Tibial nerve (tissue), 4 donors: ENCODE measurements around the gene WDR45B. TPM values are rescaled to one million over a fixed set of nuclear protein-coding genes. Genes with fewer than 3 reads are reported as not detected.

ENCODE experiments used
- DNase-seq, 2 donors: peaks; one replicate each; pipeline ENCODE4 v3.0.0-alpha.2; 2019; ENCODE audit warnings: low spot score in 2 of 2
- H3K27ac ChIP-seq, 4 donors: fragments of 200-600 bp; sonication (generic) in 3 of 4; one replicate each; pipeline ENCODE4 v1.5.1; 2017 to 2019; ENCODE audit warnings: mild to moderate bottlenecking in 1 of 4
- H3K27me3 ChIP-seq, 2 donors: fragments of 200-600 bp; sonication (generic) in 1 of 2; one replicate each; pipeline versions ENCODE4 v1.5.1 to v1.6.0; 2017 to 2019
- H3K36me3 ChIP-seq, 3 donors: fragments of 200-600 bp; sonication (generic); one replicate each; pipeline ENCODE4 v1.5.1; 2018 to 2019
- H3K4me1 ChIP-seq, 4 donors: fragments of 200-600 bp; sonication (generic) in 3 of 4; one replicate each; pipeline ENCODE4 v1.5.1; 2017 to 2019
- H3K4me3 ChIP-seq, 4 donors: fragments of 200-600 bp; sonication (generic) in 3 of 4; one replicate each; pipeline ENCODE4 v1.5.1; 2017 to 2019; ENCODE audit warnings: mild to moderate bottlenecking in 1 of 4, moderate library complexity in 1 of 4
- H3K9me3 ChIP-seq, 4 donors: fragments of 200-600 bp; sonication (generic) in 3 of 4; one replicate each; pipeline ENCODE4 v1.5.1; 2017 to 2019
- EP300 ChIP-seq, 2 donors: sonication (generic); formaldehyde crosslinking; IDR thresholded peaks; one replicate each; pipeline ENCODE4 v1.6.1; 2017; ENCODE audit warnings: antibody characterized with exemption in 2 of 2, mild to moderate bottlenecking in 1 of 2
- POLR2A ChIP-seq, 2 donors: fragments of 450-650 bp; IDR thresholded peaks; one replicate each; pipeline ENCODE4 v1.6.1; 2017; ENCODE audit warnings: antibody characterized with exemption in 2 of 2, mild to moderate bottlenecking in 2 of 2, moderate library complexity in 2 of 2
- WGBS, 2 donors: methylation state at CpG; one replicate each; pipeline ENCODE4 v1.1.5; 2018; 5-methylcytosine and 5-hydroxymethylcytosine counted together
- total RNA-seq, 4 donors: library from RNA; depleted of rRNA; stranded (reverse); fragments of >200 nt; gene quantifications; one replicate each; pipeline ENCODE4 v1.1.0, GENCODE V29; 2016
- TF ChIP-seq, protein P1 (sequence below), 5 experiments: fragments of 200-600 bp in 3 of 5; fragments of 450-650 bp in 2 of 5; sonication (generic) in 3 of 5; IDR thresholded peaks; one replicate each; pipeline ENCODE4 v1.5.1; 2016 to 2019; ENCODE audit warnings: antibody characterized with exemption in 5 of 5, mild to moderate bottlenecking in 3 of 5, moderate library complexity in 2 of 5

Gene WDR45B
- total RNA-seq, 4 donors from 2014 or later: 64.9 to 114 (median 88.5) TPM

DNA sequence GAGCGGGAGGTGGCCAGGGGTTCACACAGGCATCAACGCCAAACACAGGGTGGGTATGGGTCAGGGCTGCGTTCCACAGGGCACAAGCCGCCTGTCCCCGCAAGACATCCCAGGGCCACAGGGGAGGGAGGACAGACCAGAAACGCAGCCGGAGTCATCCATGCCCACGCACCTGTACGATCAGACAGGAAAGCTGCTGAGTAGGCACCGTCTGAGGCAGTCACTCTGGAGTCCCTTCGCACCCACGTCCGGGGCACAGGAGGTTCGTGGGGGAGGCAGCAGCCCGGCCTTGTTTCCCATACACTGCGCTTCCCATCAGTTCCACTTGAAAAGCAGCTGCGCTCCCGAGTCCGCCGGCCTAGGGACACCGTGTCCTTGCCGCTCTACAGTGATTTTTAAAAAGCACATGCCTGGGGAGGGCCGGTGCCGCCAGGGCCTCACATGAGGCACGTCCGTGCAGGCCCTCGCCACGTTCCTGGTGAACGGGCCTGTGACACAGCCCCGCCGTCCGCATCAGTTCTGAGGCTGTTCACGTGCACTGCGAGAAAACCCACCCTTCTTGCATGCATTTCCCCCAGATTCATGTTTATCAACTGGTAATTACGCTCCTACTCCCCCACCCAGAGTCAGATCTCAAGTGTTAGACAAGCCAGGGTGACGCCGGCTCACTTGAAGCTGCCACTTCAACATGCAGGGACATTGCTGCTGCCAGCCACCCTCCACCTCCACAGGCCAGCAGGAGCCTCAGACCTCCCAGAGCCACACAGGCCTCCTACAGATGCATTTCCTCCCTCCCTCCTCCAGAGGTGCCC is 34.8 kb downstream of the WDR45B start:
- Histone ChIP-seq H3K36me3 (peaks cover 0 to 96% (median 8%) of the 10 kb centered on the region in 3 donors), H3K4me1 (no peaks in the 10 kb centered on the region), H3K9me3 (no peaks in the 10 kb centered on the region), H3K4me3 (no peak overlapping the region), H3K27ac (peak overlapping the region in 1 of 4 donors; percentile 52), H3K27me3 (no peaks in the 10 kb centered on the region)
- 82 to 90% methylated on average over 36 to 37 of the region's 37 CpGs for WGBS, 2 donors
- no peak for DNase-seq
- TF ChIP-seq, protein P1, sequence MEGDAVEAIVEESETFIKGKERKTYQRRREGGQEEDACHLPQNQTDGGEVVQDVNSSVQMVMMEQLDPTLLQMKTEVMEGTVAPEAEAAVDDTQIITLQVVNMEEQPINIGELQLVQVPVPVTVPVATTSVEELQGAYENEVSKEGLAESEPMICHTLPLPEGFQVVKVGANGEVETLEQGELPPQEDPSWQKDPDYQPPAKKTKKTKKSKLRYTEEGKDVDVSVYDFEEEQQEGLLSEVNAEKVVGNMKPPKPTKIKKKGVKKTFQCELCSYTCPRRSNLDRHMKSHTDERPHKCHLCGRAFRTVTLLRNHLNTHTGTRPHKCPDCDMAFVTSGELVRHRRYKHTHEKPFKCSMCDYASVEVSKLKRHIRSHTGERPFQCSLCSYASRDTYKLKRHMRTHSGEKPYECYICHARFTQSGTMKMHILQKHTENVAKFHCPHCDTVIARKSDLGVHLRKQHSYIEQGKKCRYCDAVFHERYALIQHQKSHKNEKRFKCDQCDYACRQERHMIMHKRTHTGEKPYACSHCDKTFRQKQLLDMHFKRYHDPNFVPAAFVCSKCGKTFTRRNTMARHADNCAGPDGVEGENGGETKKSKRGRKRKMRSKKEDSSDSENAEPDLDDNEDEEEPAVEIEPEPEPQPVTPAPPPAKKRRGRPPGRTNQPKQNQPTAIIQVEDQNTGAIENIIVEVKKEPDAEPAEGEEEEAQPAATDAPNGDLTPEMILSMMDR (IDR thresholded peaks at IDR 0.05): no peak
- TF ChIP-seq POLR2A (IDR thresholded peaks at IDR 0.05): no peak

DNA sequence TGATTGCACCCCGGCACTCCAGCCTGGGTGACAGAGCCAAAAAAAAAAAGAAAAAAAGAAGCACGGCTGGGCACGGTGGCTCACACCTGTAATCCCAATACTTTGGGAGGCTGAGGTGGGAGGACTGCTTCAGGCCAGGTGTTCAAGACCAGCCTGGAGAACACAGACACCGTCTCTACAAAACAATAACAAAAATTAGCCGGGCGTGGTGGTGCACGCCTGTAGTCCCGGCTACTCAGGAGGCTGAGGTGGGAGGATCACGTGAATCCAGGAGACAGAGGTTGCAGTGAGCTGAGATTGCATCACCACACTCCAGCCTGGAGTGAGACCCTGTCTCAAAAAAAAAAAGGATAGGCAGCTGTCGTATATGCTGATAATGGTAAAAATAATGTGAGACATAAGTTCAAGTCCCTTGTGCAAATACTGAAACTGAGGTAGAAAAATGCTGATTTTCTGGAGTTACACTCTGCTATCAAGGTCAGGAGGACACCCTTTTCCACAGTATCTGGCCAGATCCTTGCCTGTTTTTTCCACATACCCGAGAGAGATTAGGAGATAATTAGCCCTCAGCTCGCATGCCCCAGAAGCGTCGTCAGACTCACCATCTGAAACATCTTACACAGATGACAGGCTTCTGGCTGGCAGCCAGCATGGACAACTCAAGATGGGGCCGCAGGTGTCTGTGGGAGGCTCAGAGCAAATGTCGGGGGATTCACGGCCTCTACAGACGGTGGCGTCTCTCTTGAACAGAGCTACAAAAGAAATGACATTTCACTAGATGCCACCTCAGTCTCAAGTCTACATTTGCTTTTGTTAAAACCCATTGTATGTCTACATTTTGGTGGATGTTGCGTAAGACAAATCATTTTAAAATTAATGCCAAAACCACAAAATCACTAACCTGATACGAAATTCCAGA is 36.8 kb downstream of the WDR45B start:
- Histone ChIP-seq H3K4me1 (no peaks in the 10 kb centered on the region), H3K36me3 (peaks cover 0 to 87% (median 7%) of the 10 kb centered on the region in 3 donors), H3K27ac (no peak overlapping the region), H3K27me3 (no peaks in the 10 kb centered on the region), H3K4me3 (no peak overlapping the region), H3K9me3 (no peaks in the 10 kb centered on the region)
- no peak for TF ChIP-seq EP300 (IDR thresholded peaks at IDR 0.05)
- no peak for DNase-seq
- 76 to 78% methylated on average over 21 of the region's 21 CpGs for WGBS, 2 donors

DNA sequence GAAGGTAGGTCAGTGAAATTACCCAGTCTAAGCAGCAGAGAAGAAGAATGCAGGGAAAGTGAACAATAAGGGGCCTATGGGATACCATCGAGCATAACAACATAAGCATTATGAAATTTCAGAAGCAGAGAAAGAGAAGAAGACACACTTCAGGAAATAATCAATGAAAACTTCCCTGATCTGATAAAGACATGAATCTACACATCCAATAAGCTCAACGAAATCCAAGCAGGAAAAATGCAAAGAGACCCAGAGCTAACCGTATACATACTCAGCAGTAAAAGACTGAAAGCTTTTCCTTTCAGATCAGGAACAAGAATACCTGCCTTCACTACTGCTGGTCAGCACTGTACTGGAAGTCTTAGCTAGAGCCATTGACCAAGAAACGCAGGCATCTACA is 38.6 kb downstream of the WDR45B start:
- DNase-seq: no peak
- no peak overlapping the region for H3K27ac ChIP-seq
- peaks cover 0 to 87% (median 0%) of the 10 kb centered on the region in 3 donors for H3K36me3 ChIP-seq
- H3K4me3 ChIP-seq: no peak overlapping the region
- no peaks in the 10 kb centered on the region for H3K9me3 ChIP-seq
- TF ChIP-seq, protein P1 (IDR thresholded peaks at IDR 0.05): no peak
- no peak for TF ChIP-seq EP300 (IDR thresholded peaks at IDR 0.05)
- TF ChIP-seq POLR2A (IDR thresholded peaks at IDR 0.05): no peak
- no peaks in the 10 kb centered on the region for H3K27me3 ChIP-seq
- H3K4me1 ChIP-seq: peaks cover 0 to under 1% (median 0%) of the 10 kb centered on the region in 4 donors
- 83% methylated on average over 4 of the region's 4 CpGs for WGBS, 2 donors

DNA sequence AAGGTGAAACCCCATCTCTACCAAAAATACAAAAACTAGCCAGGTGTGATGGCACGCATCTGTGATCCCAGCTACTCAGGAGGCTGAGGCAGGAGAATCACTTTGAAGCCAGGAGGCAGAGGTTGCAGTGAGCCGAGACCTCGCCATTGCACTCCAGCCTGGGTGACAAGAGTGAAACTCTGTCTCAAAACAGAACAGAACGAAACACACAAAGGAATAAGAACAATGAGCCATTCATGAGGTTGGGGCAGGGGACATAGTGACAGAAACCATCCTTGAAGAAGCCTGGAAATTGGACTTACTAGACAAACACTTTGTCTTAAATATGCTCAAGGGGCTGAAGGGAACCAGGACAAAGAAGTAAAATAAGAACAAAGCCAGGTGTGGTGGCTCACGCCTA is 39.4 kb downstream of the WDR45B start:
- WGBS, 2 donors: 41 to 56% methylated on average over 5 of the region's 5 CpGs
- Histone ChIP-seq H3K4me3 (no peak overlapping the region), H3K9me3 (no peaks in the 10 kb centered on the region), H3K27me3 (no peaks in the 10 kb centered on the region), H3K36me3 (peaks cover 0 to 87% (median 0%) of the 10 kb centered on the region in 3 donors), H3K4me1 (peaks cover 0 to 8% (median 0%) of the 10 kb centered on the region in 4 donors), H3K27ac (no peak overlapping the region)
- TF ChIP-seq POLR2A (IDR thresholded peaks at IDR 0.05) (no peak), EP300 (IDR thresholded peaks at IDR 0.05) (no peak)
- TF ChIP-seq, protein P1 (IDR thresholded peaks at IDR 0.05): no peak
- DNase-seq: no peak

DNA sequence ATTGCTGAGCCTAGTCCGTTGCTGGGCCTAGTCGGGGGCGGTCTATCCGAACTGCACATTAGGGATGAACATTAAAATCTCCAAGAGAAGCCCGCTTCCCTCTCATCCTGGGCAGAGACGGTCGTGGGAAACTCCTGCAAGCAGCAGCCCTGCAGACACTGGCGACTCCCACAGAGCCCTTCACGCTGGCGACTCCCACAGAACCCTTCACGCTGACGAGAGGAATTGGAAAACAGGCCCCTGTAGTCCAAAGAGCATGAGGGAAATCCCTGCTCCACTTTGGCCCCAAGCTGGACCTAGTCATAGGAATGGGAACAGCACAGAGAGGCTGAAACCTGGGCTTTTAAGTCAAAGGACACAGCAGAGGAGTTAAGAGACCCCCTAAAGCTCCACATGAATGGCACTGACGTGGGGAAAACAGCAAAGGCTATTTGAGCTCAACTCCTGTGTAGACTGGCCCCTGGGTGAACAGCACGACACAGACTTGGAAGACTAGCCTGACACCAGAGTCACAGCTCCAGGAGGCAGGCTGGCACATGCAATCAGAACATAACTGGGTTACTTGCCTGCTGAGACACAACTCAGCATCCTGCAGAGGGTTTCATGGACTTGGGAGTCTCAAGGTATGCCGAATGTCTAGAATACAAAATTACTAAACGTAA is 42.2 kb downstream of the WDR45B start:
- H3K9me3 ChIP-seq: no peaks in the 10 kb centered on the region
- peak overlapping the region in 1 of 4 donors; percentile 11 for H3K27ac ChIP-seq
- TF ChIP-seq, protein P1 (IDR thresholded peaks at IDR 0.05): no peak
- TF ChIP-seq EP300 (IDR thresholded peaks at IDR 0.05): no peak
- TF ChIP-seq POLR2A (IDR thresholded peaks at IDR 0.05): no peak
- H3K4me1 ChIP-seq: peaks cover 0 to 20% (median 0%) of the 10 kb centered on the region in 4 donors
- no peak for DNase-seq
- H3K4me3 ChIP-seq: no peak overlapping the region
- WGBS, 2 donors: 80 to 87% methylated on average over 16 of the region's 16 CpGs
- H3K27me3 ChIP-seq: no peaks in the 10 kb centered on the region
- peaks cover 4 to 90% (median 14%) of the 10 kb centered on the region in 3 donors for H3K36me3 ChIP-seq
